ENCODE measurements around the gene POLR1D. TPM values are rescaled to one million over a fixed set of nuclear protein-coding genes. Genes with fewer than 3 reads are reported as not detected.
"Not testable (repeated sequence)": the region's sequence is repeated elsewhere in the genome, so short reads cannot be mapped to it uniquely, and the experiment has no call there.

The POLR1D gene
- total RNA-seq, 2 donors from 2014 or later, result 56.0 to 178 TPM

DNA sequence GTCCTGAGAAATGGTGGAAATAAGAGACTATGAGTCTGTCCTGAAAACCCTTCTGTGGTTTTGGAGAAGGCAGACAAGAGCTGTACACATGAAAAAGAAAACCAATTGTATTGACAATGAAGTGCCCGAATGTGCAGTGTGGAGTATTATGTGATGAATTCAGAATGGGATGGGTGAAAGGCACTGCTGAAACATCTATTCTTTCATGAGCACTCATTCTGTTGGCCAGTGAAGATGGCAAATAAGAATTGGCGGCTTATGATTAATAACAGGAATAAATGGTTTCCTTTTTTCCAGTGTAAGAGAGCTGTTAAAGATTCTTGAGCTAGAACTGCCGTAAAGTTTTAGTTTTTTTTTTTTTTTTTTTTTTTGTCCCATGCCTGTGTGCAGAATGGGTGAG lies 5.7 kb downstream of the POLR1D start:
- no peaks in the 10 kb centered on the region for H3K27me3 ChIP-seq
- H3K36me3 ChIP-seq (replicated peaks in 1 of 2; ENCODE audit: insufficient read depth in 1 of 2, low read depth in 2 of 2), result no peaks in the 10 kb centered on the region
- H3K4me1 ChIP-seq, result peaks cover 54% of the 10 kb centered on the region
- DNase-seq (no peak), ATAC-seq (no peak)
- H3K27ac ChIP-seq, result no peak overlapping the region
- intact Hi-C loops (cut with DNase I), result loop anchor here (10.0 kb wide), 1 partner anchor 63 kb away; no protein-coding TSS in a partner anchor
- WGBS, 2 donors, result 86 to 88% methylated on average over 3 of the region's 3 CpGs
- no peak for TF ChIP-seq POLR2A (IDR thresholded peaks at IDR 0.05)
- no peak for TF ChIP-seq CTCF (IDR thresholded peaks at IDR 0.05)
- H3K9me3 ChIP-seq, result no peaks in the 10 kb centered on the region
- H3K4me3 ChIP-seq, result no peak overlapping the region

- no peak overlapping the region for H3K27ac ChIP-seq
- ATAC-seq (no peak), DNase-seq (no peak)
- H3K9me3 ChIP-seq, result no peaks in the 10 kb centered on the region
- TF ChIP-seq POLR2A (IDR thresholded peaks at IDR 0.05) (no peak), CTCF (IDR thresholded peaks at IDR 0.05) (no peak)
- no peaks in the 10 kb centered on the region for H3K36me3 ChIP-seq (replicated peaks in 1 of 2; ENCODE audit: insufficient read depth in 1 of 2, low read depth in 2 of 2)
- intact Hi-C loops (cut with DNase I), result loop anchor here (10.0 kb wide), 1 partner anchor 63 kb away; no protein-coding TSS in a partner anchor
- peaks cover 47% of the 10 kb centered on the region for H3K4me1 ChIP-seq
- no peak overlapping the region for H3K4me3 ChIP-seq
- WGBS, 2 donors, result 68 to 69% methylated on average over 4 of the region's 4 CpGs
- H3K27me3 ChIP-seq, result no peaks in the 10 kb centered on the region
Observed at GRCh38 chr13:27628081-27628480, 6.4 kb downstream of the POLR1D start.

- 95 to 96% methylated on average over 4 of the region's 4 CpGs for WGBS, 2 donors
- not testable (repeated sequence) for H3K27me3 ChIP-seq; H3K4me3 ChIP-seq; H3K9me3 ChIP-seq; DNase-seq; H3K27ac ChIP-seq; ATAC-seq; H3K36me3 ChIP-seq (replicated peaks in 1 of 2; ENCODE audit: insufficient read depth in 1 of 2, low read depth in 2 of 2)
- intact Hi-C loops (cut with DNase I), result loop anchor here (10.0 kb wide), 1 partner anchor 64 kb away; no protein-coding TSS in a partner anchor
- H3K4me1 ChIP-seq, result peaks cover 40% of the 10 kb centered on the region
Observed at GRCh38 chr13:27628766-27629165, 7.1 kb downstream of the POLR1D start.

GRCh38 chr13:27631156-27631555 lies 9.5 kb downstream of the POLR1D start:
- Histone ChIP-seq H3K4me3 (no peak overlapping the region), H3K4me1 (peaks cover 30% of the 10 kb centered on the region), H3K27me3 (no peaks in the 10 kb centered on the region), H3K36me3 (replicated peaks in 1 of 2; ENCODE audit: insufficient read depth in 1 of 2, low read depth in 2 of 2) (no peaks in the 10 kb centered on the region), H3K27ac (no peak overlapping the region), H3K9me3 (no peaks in the 10 kb centered on the region)
- intact Hi-C loops (cut with DNase I), result no loop called here
- WGBS, 2 donors, result 78 to 95% methylated on average over 4 of the region's 4 CpGs
- DNase-seq, result peak in 1 of 4 donors; percentile 28
- no peak for TF ChIP-seq POLR2A (IDR thresholded peaks at IDR 0.05)
- no peak for TF ChIP-seq CTCF (IDR thresholded peaks at IDR 0.05)
- ATAC-seq, result no peak

DNA sequence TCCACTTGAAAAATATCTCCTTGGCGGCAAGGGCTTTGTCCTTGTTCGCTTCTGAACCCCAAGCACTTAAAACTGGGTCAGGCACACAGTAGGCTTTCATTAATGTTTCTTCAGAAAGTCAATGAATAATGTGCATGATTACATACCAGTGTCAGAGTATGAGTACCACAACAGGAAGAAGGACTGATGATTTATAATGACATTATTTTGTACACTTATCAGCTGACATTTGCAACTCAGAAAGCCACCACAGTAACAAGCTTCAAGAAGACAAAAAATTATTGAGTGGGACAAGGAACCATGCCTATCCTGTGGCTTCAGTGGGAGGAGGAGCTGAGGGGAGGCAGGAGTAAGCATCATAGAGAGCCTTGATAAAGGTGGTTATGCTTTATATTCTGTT lies 10.0 kb downstream of the POLR1D start:
- WGBS, 2 donors, result 80 to 100% methylated on average over 2 of the region's 2 CpGs
- H3K4me3 ChIP-seq, result no peak overlapping the region
- no peaks in the 10 kb centered on the region for H3K27me3 ChIP-seq
- TF ChIP-seq POLR2A (IDR thresholded peaks at IDR 0.05), result no peak
- TF ChIP-seq CTCF (IDR thresholded peaks at IDR 0.05), result no peak
- H3K36me3 ChIP-seq (replicated peaks in 1 of 2; ENCODE audit: insufficient read depth in 1 of 2, low read depth in 2 of 2), result no peaks in the 10 kb centered on the region
- H3K9me3 ChIP-seq, result no peaks in the 10 kb centered on the region
- no peak for ATAC-seq
- DNase-seq, result no peak
- H3K4me1 ChIP-seq, result peaks cover 28% of the 10 kb centered on the region
- no peak overlapping the region for H3K27ac ChIP-seq
- intact Hi-C loops (cut with DNase I), result no loop called here
